Duodenal mucosa (tissue), 2 donors: ENCODE measurements around the gene EXOC3L4.

Experiments
- H3K27ac ChIP-seq: one replicate; pipeline ENCODE4 v1.7.0; 2013; ENCODE audit warnings: low read depth, low read length
- H3K27me3 ChIP-seq, 2 donors: one replicate each; pipeline ENCODE4 v1.7.0; 2013; ENCODE audit warnings: low read length in 2 of 2, control low read depth in 1 of 2; ENCODE audit not compliant: insufficient read depth in 2 of 2, control insufficient read depth in 1 of 2
- H3K36me3 ChIP-seq, 2 donors: one replicate each; pipeline ENCODE4 v1.7.0; 2013; ENCODE audit warnings: low read length in 2 of 2, control low read depth in 1 of 2; ENCODE audit not compliant: insufficient read depth in 2 of 2, control insufficient read depth in 1 of 2
- H3K4me1 ChIP-seq, 2 donors: one replicate each; pipeline ENCODE4 v1.7.0; 2013; ENCODE audit warnings: low read length in 2 of 2, control low read depth in 1 of 2; ENCODE audit not compliant: insufficient read depth in 2 of 2, control insufficient read depth in 1 of 2
- H3K4me3 ChIP-seq, 2 donors: one replicate each; pipeline ENCODE4 v1.7.0; 2013; ENCODE audit warnings: low read length in 2 of 2, low read depth in 1 of 2
- H3K9ac ChIP-seq, 2 donors: one replicate each; pipeline ENCODE4 v1.7.0; 2013; ENCODE audit warnings: low read length in 2 of 2, low read depth in 1 of 2
- H3K9me3 ChIP-seq, 2 donors: one replicate each; pipeline ENCODE4 v1.7.0; 2013; ENCODE audit warnings: low read length in 2 of 2, control low read depth in 1 of 2; ENCODE audit not compliant: control insufficient read depth in 1 of 2

Gene EXOC3L4

GRCh38 chr14:103105580-103106150, 11.1 kb downstream of the EXOC3L4 start:
- Histone ChIP-seq H3K27me3 (peaks cover 0 to 5% of the 10 kb centered on the region in 2 donors), H3K9me3 (no peaks in the 10 kb centered on the region), H3K27ac (no peak overlapping the region), H3K9ac (no peak overlapping the region), H3K4me1 (peaks cover 37 to 39% of the 10 kb centered on the region in 2 donors), H3K36me3 (peaks cover 0 to 6% of the 10 kb centered on the region in 2 donors), H3K4me3 (no peak overlapping the region)

DNA sequence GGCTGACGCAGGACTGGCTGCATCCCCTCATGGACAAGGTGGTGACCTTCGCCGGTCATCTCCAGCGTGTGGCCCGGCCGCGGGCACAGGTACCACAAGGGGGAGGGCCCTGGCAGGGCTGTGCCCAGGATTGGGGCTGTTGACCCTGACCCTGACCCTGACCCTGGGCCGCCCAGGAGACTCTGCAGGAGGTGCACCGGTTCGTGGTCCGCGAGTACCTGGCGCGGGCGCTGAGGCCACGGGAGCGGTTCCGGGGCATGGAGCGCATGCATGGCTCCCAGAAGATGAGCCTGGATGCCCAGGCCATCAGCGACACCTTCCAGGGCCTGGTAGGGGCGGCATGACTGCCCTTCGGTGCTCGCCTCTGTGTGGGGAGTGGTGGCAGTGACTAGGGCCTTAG, 12.9 kb downstream of the EXOC3L4 start:
- no peak overlapping the region for H3K27ac ChIP-seq
- no peaks in the 10 kb centered on the region for H3K9me3 ChIP-seq
- H3K27me3 ChIP-seq: peaks cover 0 to 5% of the 10 kb centered on the region in 2 donors
- no peaks in the 10 kb centered on the region for H3K36me3 ChIP-seq
- peaks cover 46 to 47% of the 10 kb centered on the region in 2 donors for H3K4me1 ChIP-seq
- no peak overlapping the region for H3K9ac ChIP-seq
- H3K4me3 ChIP-seq: no peak overlapping the region

- Histone ChIP-seq H3K9me3 (no peaks in the 10 kb centered on the region), H3K4me1 (peaks cover 44 to 51% of the 10 kb centered on the region in 2 donors), H3K27me3 (peaks cover 0 to 5% of the 10 kb centered on the region in 2 donors), H3K4me3 (no peak overlapping the region), H3K9ac (no peak overlapping the region), H3K36me3 (no peaks in the 10 kb centered on the region), H3K27ac (peak overlapping the region; percentile 32)
These were observed 13.6 kb downstream of the EXOC3L4 start for GRCh38 chr14:103107941-103108748.

GRCh38 chr14:103108749-103109207, 14.3 kb downstream of the EXOC3L4 start:
- Histone ChIP-seq H3K27ac (peak overlapping the region; percentile 32), H3K9me3 (no peaks in the 10 kb centered on the region), H3K27me3 (peaks cover 0 to 5% of the 10 kb centered on the region in 2 donors), H3K4me3 (no peak overlapping the region), H3K9ac (no peak overlapping the region), H3K36me3 (no peaks in the 10 kb centered on the region), H3K4me1 (peaks cover 43 to 49% of the 10 kb centered on the region in 2 donors)

DNA sequence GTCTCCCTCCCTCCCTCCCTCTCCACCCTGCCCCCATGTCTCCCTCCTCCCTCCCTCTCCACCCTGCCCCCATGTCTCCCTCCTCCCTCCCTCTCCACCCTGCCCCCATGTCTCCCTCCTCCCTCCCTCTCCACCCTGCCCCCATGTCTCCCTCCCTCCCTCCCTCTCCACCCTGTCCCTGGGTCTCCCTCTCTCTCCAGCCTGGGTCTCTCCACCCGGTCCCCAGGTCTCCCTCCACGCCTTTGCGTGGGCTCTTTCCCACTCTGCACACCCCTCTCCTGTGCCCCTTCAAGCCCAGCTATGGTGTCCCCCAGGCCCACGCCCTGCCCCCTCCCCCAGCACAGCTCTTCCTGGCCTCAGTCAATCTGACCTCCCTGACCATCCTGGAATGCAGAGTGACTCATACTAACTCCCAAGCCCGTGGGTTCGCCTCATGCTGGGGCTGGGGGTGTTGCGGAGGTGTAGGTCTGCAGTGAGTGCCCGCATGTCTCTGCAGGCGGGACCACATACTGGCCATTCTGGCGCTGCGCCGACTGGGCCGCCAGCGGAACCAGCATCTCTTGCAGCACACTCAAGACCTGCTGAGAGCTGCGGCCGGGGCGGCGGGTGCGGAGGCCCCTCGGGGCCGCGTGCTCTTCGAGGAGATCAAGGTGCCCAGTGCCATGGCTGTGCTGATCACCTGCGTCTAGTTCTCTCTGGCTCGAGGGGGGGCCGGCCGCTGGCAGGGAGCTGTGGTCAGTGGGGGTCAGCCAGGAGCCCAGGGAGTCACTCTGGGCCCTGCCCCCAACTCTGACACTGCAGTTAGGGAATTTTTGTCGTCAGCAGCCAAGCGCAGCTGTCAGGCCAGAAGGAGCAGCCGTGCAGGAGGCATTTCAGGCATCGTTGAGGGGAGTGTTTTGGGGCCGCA, 15.3 kb downstream of the EXOC3L4 start:
- H3K4me3 ChIP-seq: no peak overlapping the region
- peak overlapping the region; percentile 63 for H3K27ac ChIP-seq
- H3K27me3 ChIP-seq: no peaks in the 10 kb centered on the region
- H3K36me3 ChIP-seq: no peaks in the 10 kb centered on the region
- H3K4me1 ChIP-seq: peaks cover 46 to 51% of the 10 kb centered on the region in 2 donors
- H3K9ac ChIP-seq: no peak overlapping the region
- H3K9me3 ChIP-seq: no peaks in the 10 kb centered on the region

GRCh38 chr14:103110681-103111231, 16.2 kb downstream of the EXOC3L4 start:
- Histone ChIP-seq H3K27me3 (no peaks in the 10 kb centered on the region), H3K4me3 (no peak overlapping the region), H3K4me1 (peaks cover 40 to 45% of the 10 kb centered on the region in 2 donors)

DNA sequence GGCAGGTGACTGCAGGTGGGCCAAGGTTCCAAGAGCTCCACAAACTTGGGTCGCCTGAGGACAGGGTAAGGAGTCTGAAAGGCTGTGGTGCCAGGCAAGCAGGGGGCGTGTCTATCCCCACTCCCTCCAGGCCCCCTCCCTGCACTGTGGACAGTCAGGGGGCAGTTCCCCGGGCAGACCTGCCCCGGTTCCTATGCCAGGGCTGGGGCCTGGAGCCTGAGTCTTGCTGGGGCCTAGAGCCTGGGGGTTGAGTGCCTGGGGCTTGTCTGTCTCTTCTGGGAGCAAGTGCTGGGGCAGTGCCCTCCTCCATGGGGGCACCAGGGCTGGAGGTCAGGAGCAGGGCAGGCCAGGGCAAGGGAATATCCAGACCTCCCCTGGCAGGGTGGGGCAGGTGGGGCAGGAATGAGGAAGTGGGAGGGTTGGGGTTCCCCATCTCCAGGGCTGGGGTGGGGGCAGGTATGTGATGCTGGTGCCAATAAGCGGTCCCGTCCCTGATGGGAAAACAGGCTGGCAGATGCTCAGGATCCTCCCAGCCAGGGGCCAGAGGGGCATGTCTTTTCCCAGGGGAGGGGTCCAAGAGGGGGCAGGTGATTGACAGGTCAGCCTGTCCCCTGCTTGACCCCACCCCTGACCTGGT, 16.8 kb downstream of the EXOC3L4 start:
- Histone ChIP-seq H3K36me3 (no peaks in the 10 kb centered on the region), H3K9me3 (no peaks in the 10 kb centered on the region), H3K27me3 (no peaks in the 10 kb centered on the region), H3K4me1 (peaks cover 40 to 45% of the 10 kb centered on the region in 2 donors), H3K4me3 (no peak overlapping the region), H3K9ac (no peak overlapping the region), H3K27ac (peak overlapping the region; percentile 53)

More at GRCh38 chr14:103110681-103111231, 16.2 kb downstream of the EXOC3L4 start:
- Histone ChIP-seq H3K27ac (peak overlapping the region; percentile 77), H3K36me3 (no peaks in the 10 kb centered on the region), H3K9ac (peak overlapping the region in 1 of 2 donors; percentile 12), H3K9me3 (no peaks in the 10 kb centered on the region)

- Histone ChIP-seq H3K4me1 (peaks cover 40 to 45% of the 10 kb centered on the region in 2 donors), H3K9me3 (no peaks in the 10 kb centered on the region), H3K4me3 (no peak overlapping the region), H3K27ac (no peak overlapping the region), H3K27me3 (no peaks in the 10 kb centered on the region), H3K9ac (no peak overlapping the region), H3K36me3 (no peaks in the 10 kb centered on the region)
These were observed 18.1 kb downstream of the EXOC3L4 start for GRCh38 chr14:103112400-103113243.

- Histone ChIP-seq H3K4me1 (peaks cover 42 to 46% of the 10 kb centered on the region in 2 donors), H3K4me3 (no peak overlapping the region), H3K36me3 (no peaks in the 10 kb centered on the region), H3K27ac (no peak overlapping the region), H3K9me3 (no peaks in the 10 kb centered on the region), H3K9ac (no peak overlapping the region), H3K27me3 (no peaks in the 10 kb centered on the region)
These were observed 18.8 kb downstream of the EXOC3L4 start for GRCh38 chr14:103113303-103113702.
